ENCODE measurements around the gene BECN2.
"Not testable (repeated sequence)": the region's sequence is repeated elsewhere in the genome, so short reads cannot be mapped to it uniquely, and the experiment has no call there.

BECN2 gene

DNA sequence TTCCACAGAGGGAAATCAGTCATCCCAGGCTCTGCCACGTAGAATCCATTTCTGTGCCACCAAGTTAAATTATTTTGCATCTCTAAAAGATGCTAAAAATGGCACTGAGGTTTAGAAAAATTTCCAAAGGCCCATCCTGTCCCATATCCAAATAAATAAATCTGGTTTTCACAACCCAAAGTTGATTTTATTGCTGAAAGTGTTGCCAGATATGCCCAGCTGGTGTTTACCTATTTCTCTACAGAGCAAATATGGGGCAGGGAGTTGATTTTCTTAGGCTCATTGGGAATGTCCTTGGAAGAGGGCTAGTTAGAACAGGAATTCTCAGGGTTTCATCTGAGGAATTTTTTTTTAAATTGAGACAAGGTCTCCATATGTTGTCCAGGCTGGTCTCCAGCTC lies 22.4 kb downstream of the BECN2 start:
- DNase-seq = no peak

- no peak for DNase-seq
Observed at GRCh38 chr1:241985787-241986186, 28.2 kb downstream of the BECN2 start.

DNA sequence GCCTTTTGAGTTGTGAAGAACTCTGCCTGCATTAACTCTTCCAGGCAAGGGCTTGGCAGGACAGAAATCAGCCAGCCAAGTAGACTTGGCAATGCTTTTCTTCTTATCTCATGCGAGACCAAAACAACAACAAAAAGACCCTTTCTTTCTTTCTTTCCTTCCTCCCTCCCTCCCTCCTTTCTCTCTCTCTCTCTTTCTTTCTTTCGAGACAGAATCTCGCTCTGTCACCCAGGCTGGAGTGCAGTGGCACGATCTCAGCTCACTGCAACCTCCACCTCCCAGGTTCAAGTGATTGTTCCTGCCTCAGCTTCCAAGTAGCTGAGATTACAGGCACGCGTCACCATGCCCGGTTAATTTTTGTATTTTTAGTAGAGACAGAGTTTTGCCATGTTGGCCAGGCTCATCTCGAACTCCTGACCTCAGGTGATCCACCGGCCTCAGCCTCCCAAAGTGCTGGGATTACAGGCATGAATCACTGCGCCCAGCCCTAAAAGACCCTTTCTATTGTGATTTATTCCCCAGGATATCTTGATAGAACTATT lies 30.9 kb downstream of the BECN2 start:
- not testable (repeated sequence) for DNase-seq

DNA sequence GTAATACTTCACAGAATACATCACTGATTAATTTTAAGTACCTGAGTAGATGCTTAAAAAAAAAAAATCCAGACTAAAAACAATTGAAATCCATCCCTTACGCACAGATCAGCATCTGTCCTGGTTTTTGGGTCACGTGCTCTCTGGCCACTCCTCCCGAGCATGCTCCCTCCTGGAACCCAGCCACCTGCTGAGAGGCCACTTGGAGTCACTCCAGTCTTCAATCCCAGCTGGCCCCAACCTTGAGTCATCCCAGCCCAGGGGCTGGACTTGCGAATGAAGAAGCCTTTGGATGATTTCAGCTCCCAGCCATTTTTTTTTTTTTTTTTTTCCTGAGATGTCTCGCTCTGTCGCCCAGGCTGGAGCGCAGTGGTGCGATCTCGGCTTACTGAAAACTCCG lies 32.5 kb downstream of the BECN2 start:
- no peak for DNase-seq

DNA sequence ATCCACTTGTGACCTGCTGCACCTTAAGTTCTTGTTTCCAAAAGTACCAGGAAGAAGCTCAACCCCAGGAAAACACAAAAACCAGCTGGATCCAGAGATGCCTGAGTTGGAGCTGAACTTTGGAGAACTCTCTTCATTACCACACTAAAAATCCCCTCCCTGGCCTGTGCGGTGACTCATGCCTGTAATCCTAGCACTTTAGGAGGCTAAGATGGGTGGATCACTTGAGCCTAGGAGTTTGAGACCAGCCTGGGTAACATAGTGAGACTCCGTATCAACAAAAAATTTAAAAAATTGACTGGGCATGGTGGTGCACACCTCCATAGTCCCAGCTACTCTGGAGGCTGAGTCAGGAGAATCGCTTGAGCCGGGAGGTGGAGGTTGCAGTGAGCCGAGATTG lies 35.2 kb downstream of the BECN2 start:
- no peak for DNase-seq

DNA sequence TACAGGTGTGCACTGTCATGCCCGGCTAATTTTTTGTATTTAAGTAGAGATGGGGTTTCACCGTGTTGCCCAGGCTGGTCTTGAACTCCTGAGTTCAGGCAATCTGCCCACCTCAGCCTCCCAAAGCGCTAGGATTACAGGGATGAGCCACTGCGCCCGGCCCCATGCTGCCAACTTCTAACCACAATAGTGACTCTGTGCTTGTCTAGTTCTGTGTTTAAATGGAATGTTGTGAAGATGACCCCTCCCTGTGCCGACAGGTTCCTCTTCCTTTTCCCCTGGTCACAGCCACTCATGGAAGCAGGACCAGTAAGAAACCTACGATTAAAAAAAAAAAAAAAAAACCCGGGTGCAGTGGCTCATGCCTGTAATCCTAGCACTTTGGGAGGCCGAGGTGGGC lies 36.6 kb downstream of the BECN2 start:
- DNase-seq = no peak

GRCh38 chr1:241997401-241997998 lies 39.9 kb downstream of the BECN2 start:
- no peak for DNase-seq

GRCh38 chr1:241998412-241998921 lies 40.9 kb downstream of the BECN2 start:
- no peak for DNase-seq

DNA sequence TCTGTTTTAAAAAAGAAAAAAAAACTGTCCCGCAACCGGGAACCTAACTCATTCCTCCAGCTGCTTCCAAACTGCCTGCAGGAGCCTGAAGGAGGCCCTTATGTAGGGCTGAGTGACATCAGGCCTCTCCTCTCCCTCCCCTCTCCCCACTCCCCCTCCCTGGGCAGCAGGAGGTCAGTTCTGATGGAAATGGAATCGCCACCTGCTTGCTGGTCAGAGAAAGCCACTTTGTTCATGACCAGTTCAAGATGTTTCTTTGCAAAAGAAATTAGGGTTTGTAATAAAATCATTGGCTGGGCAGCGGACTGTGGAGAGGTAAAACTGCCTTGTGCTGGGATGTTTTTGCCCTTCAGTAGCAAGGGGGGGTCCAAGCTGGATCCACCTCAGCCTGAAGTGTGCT lies 41.5 kb downstream of the BECN2 start, which contains the start of gene MAP1LC3C:
MAP1LC3C (minus strand) TSS at position 73 of the 400 bp plus-strand sequence. CDS start 90 bp downstream, outside the sequence.
- no peak for DNase-seq

DNA sequence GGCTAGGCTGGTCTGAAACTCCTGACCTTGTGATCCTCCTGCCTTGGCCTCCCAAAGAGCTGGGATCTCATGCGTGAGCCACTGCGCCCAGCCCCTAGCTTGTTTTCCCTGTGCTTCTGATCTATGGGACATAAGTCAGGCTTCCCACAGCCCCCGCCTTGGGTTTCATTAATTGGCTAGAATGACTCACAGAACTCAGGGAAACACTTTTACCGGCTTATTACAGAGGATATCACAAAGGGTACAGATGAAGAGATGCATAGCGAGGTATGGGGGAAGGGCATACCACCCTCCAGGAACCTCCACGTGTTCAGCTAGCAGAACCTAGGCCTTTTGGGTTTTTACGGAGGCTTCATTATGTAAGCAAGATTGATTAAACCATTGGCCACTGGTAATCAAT lies 42.9 kb downstream of the BECN2 start:
- DNase-seq = no peak

DNA sequence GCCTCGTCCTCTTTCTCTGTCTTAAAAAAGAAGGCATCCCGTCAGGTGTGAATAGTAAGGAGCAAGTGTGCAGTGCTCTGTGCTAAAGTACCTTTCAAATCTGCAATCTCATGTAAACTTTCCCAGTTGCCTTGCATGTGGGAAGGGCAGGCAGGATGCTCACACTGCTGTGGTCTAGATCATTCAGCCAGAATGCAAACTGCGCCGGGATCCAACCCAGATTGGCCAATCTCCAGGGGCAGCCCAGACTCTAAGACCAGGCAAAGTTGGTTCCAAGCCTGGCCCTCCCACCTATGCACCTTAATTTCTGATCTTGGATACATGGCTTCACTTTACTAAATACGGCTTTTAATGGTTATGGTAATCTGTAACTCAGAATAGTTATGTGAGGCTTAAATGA lies 44.5 kb downstream of the BECN2 start:
- no peak for DNase-seq

- DNase-seq = no peak
Observed at GRCh38 chr1:242002510-242002909, 44.9 kb downstream of the BECN2 start.

- DNase-seq = no peak
Observed at GRCh38 chr1:242004751-242005495, 47.4 kb downstream of the BECN2 start.

- DNase-seq = no peak
Observed at GRCh38 chr1:242005866-242006535, 48.4 kb downstream of the BECN2 start.

- DNase-seq = no peak
Observed at GRCh38 chr1:242006976-242007375, 49.4 kb downstream of the BECN2 start.

Data from activated gamma-delta T cell (primary cell).